ENCODE data around the gene LNX1.
"Not testable (repeated sequence)": the region's sequence is repeated elsewhere in the genome, so short reads cannot be mapped to it uniquely, and the experiment has no call there.

Gene LNX1

DNA sequence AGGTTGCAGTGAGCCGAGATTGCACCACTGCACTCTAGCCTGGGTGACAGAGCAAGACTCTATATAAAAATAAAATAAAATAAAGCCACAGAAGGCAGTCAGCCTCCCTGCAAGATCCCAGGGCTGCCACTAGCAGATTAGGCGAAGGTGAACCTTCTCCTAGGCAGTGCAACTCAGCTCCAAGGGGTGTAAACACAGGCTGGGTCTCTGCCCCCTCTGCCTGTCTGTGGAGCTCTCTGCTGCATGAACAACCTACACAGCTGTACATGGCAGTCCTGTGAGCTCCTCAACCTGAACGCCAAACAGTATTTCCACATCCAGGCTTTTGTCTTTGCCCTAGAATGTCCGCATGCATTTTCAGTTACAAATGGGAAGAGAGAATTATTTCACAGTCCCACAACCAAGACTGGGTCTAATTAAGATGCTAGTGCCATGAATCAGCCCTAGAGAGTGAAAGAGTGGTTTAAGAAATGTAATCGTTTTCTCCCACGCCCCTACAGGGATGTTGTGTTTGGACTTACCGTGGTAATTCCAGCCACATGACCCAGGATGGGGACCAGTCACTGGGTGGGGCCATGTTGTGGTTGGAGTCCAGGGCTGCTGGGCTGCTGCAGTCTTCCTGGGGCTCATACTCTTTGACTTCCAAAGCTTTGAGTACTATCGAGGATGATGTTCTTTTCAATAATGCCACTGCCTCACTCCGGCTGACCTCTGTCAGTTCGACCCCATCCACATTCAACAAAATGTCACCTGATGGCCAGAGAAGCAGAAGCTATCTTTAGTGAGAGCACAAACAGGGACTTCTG is 114.9 kb downstream of the LNX1 start:
- peak; percentile 18 for DNase-seq (ENCODE audit: low read depth, low spot score)
- Histone ChIP-seq H3K9ac (ENCODE audit: insufficient read length, low read depth) (peak overlapping the region; percentile 74), H3K4me1 (ENCODE audit: insufficient read depth, insufficient read length) (no peaks in the 10 kb centered on the region), H3K9me3 (ENCODE audit: insufficient read depth, low read length) (no peaks in the 10 kb centered on the region), H3K4me3 (ENCODE audit: insufficient read length, low read depth) (peak overlapping the region; percentile 43), H3K27me3 (ENCODE audit: insufficient read depth, insufficient read length) (no peaks in the 10 kb centered on the region), H3K36me3 (ENCODE audit: insufficient read depth, insufficient read length, low read length) (no peaks in the 10 kb centered on the region)
- TF ChIP-seq ZNF274 (IDR thresholded peaks at IDR 0.05; ENCODE audit: low read depth, low read length) (no peak), YY1 (IDR thresholded peaks at IDR 0.05; ENCODE audit: insufficient read depth, insufficient read length) (no peak)

GRCh38 chr4:53466576-53466975 is 124.7 kb downstream of the LNX1 start:
- DNase-seq (ENCODE audit: low read depth, low spot score) = not testable (repeated sequence)

GRCh38 chr4:53465891-53466290 is 125.4 kb downstream of the LNX1 start:
- peaks cover 11% of the 10 kb centered on the region for H3K9me3 ChIP-seq (ENCODE audit: insufficient read depth, low read length)
- H3K4me1 ChIP-seq (ENCODE audit: insufficient read depth, insufficient read length) = no peaks in the 10 kb centered on the region
- H3K27me3 ChIP-seq (ENCODE audit: insufficient read depth, insufficient read length) = no peaks in the 10 kb centered on the region
- no peak overlapping the region for H3K9ac ChIP-seq (ENCODE audit: insufficient read length, low read depth)
- no peak for DNase-seq (ENCODE audit: low read depth, low spot score)
- H3K36me3 ChIP-seq (ENCODE audit: insufficient read depth, insufficient read length, low read length) = peaks cover 12% of the 10 kb centered on the region
- no peak for TF ChIP-seq YY1 (IDR thresholded peaks at IDR 0.05; ENCODE audit: insufficient read depth, insufficient read length)
- no peak for TF ChIP-seq ZNF274 (IDR thresholded peaks at IDR 0.05; ENCODE audit: low read depth, low read length)
- TF ChIP-seq SUZ12 (IDR thresholded peaks at IDR 0.05; ENCODE audit: extremely low read depth, insufficient read depth, insufficient read length) = no peak
- H3K4me3 ChIP-seq (ENCODE audit: insufficient read length, low read depth) = no peak overlapping the region

More at GRCh38 chr4:53466576-53466975, 124.7 kb downstream of the LNX1 start:
- H3K4me3 ChIP-seq (ENCODE audit: insufficient read length, low read depth); H3K36me3 ChIP-seq (ENCODE audit: insufficient read depth, insufficient read length, low read length); H3K27me3 ChIP-seq (ENCODE audit: insufficient read depth, insufficient read length); H3K4me1 ChIP-seq (ENCODE audit: insufficient read depth, insufficient read length); H3K9ac ChIP-seq (ENCODE audit: insufficient read length, low read depth): not testable (repeated sequence)
- peaks cover 11% of the 10 kb centered on the region for H3K9me3 ChIP-seq (ENCODE audit: insufficient read depth, low read length)

DNA sequence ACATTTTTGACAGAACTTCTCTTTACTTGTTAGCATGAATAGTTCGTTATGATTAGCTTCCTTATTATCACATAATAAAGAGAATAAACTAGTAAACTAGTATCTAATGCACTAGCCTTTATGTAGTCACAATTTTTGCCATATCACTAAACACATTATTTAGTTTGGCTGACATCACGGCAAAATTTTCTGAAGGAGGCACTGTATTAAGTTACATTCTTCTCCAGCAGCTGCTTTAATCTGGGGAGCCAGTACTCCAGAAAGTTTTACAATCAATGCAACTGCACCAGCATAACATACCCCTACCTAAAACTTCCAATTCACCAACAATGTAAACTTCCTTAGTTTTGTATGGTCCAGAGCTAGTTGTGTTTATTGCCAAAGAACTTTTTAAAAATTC is 126.0 kb downstream of the LNX1 start:
- Histone ChIP-seq H3K36me3 (ENCODE audit: insufficient read depth, insufficient read length, low read length) (peaks cover 12% of the 10 kb centered on the region), H3K9me3 (ENCODE audit: insufficient read depth, low read length) (peaks cover 11% of the 10 kb centered on the region)
- no peak for TF ChIP-seq ZNF274 (IDR thresholded peaks at IDR 0.05; ENCODE audit: low read depth, low read length)
- TF ChIP-seq SUZ12 (IDR thresholded peaks at IDR 0.05; ENCODE audit: extremely low read depth, insufficient read depth, insufficient read length) = no peak
- TF ChIP-seq YY1 (IDR thresholded peaks at IDR 0.05; ENCODE audit: insufficient read depth, insufficient read length) = no peak

DNA sequence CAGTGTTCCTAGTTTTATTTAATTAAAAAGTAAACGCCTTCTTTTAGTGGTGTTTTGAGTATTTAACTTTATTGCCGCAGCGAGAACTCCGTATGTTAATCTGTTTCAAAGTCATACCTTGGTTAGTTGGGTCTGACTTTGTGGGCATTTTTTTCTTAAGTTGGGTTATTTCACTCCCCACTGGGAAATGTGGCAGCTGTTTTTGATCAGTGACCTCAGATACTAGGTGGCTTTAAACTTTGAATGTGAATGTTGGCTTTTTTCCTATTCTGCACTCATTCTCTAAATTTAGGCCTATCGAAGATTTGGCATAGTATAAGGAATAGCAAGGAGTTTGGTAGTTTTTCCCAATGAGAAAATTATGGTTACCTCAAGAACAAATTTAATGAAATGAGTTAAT is 127.9 kb downstream of the LNX1 start:
- Histone ChIP-seq H3K4me1 (ENCODE audit: insufficient read depth, insufficient read length) (no peaks in the 10 kb centered on the region), H3K4me3 (ENCODE audit: insufficient read length, low read depth) (no peak overlapping the region), H3K9me3 (ENCODE audit: insufficient read depth, low read length) (peaks cover 11% of the 10 kb centered on the region), H3K27me3 (ENCODE audit: insufficient read depth, insufficient read length) (no peaks in the 10 kb centered on the region), H3K36me3 (ENCODE audit: insufficient read depth, insufficient read length, low read length) (peaks cover 26% of the 10 kb centered on the region), H3K9ac (ENCODE audit: insufficient read length, low read depth) (no peak overlapping the region)
- TF ChIP-seq YY1 (IDR thresholded peaks at IDR 0.05; ENCODE audit: insufficient read depth, insufficient read length) (no peak), SUZ12 (IDR thresholded peaks at IDR 0.05; ENCODE audit: extremely low read depth, insufficient read depth, insufficient read length) (no peak), ZNF274 (IDR thresholded peaks at IDR 0.05; ENCODE audit: low read depth, low read length) (no peak)
- DNase-seq (ENCODE audit: low read depth, low spot score) = no peak

More for the DNA sequence above, 126.0 kb downstream of the LNX1 start:
- no peaks in the 10 kb centered on the region for H3K4me1 ChIP-seq (ENCODE audit: insufficient read depth, insufficient read length)
- DNase-seq (ENCODE audit: low read depth, low spot score) = no peak
- H3K4me3 ChIP-seq (ENCODE audit: insufficient read length, low read depth) = no peak overlapping the region
- no peaks in the 10 kb centered on the region for H3K27me3 ChIP-seq (ENCODE audit: insufficient read depth, insufficient read length)
- no peak overlapping the region for H3K9ac ChIP-seq (ENCODE audit: insufficient read length, low read depth)

GRCh38 chr4:53461244-53461643 is 130.0 kb downstream of the LNX1 start:
- H3K4me3 ChIP-seq (ENCODE audit: insufficient read length, low read depth) = no peak overlapping the region
- no peak for TF ChIP-seq YY1 (IDR thresholded peaks at IDR 0.05; ENCODE audit: insufficient read depth, insufficient read length)
- no peak for TF ChIP-seq SUZ12 (IDR thresholded peaks at IDR 0.05; ENCODE audit: extremely low read depth, insufficient read depth, insufficient read length)
- no peak for DNase-seq (ENCODE audit: low read depth, low spot score)
- no peaks in the 10 kb centered on the region for H3K27me3 ChIP-seq (ENCODE audit: insufficient read depth, insufficient read length)
- H3K9ac ChIP-seq (ENCODE audit: insufficient read length, low read depth) = no peak overlapping the region
- peaks cover 6% of the 10 kb centered on the region for H3K9me3 ChIP-seq (ENCODE audit: insufficient read depth, low read length)
- H3K36me3 ChIP-seq (ENCODE audit: insufficient read depth, insufficient read length, low read length) = peaks cover 35% of the 10 kb centered on the region
- H3K4me1 ChIP-seq (ENCODE audit: insufficient read depth, insufficient read length) = no peaks in the 10 kb centered on the region

DNA sequence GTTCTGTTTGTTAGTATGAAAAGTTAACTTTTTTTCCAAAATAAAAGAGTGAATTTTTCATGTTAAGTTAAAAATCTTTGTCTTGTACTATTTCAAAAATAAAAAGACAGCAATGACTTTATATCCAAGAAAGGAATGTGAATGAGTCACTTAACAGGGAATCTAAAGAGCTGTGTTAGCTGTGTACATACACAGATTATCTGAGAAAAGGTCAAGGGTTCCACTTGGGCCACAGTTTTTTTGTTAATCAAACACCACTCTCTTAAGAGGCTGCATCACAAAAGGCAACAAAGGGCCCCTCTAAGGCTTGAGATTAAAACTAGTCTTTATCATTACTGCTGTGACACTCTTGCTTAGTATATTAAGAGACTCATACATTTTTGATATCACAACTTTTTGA is 131.7 kb downstream of the LNX1 start:
- Histone ChIP-seq H3K9ac (ENCODE audit: insufficient read length, low read depth) (no peak overlapping the region), H3K9me3 (ENCODE audit: insufficient read depth, low read length) (no peaks in the 10 kb centered on the region), H3K36me3 (ENCODE audit: insufficient read depth, insufficient read length, low read length) (peaks cover 48% of the 10 kb centered on the region), H3K4me3 (ENCODE audit: insufficient read length, low read depth) (no peak overlapping the region), H3K27me3 (ENCODE audit: insufficient read depth, insufficient read length) (no peaks in the 10 kb centered on the region), H3K4me1 (ENCODE audit: insufficient read depth, insufficient read length) (no peaks in the 10 kb centered on the region)
- TF ChIP-seq YY1 (IDR thresholded peaks at IDR 0.05; ENCODE audit: insufficient read depth, insufficient read length) = no peak
- no peak for TF ChIP-seq ZNF274 (IDR thresholded peaks at IDR 0.05; ENCODE audit: low read depth, low read length)
- no peak for TF ChIP-seq SUZ12 (IDR thresholded peaks at IDR 0.05; ENCODE audit: extremely low read depth, insufficient read depth, insufficient read length)
- DNase-seq (ENCODE audit: low read depth, low spot score) = no peak
